GM19452 (cell line): ENCODE data around the gene CIITA.

Source experiments
- ATAC-seq: cut with Tn5 transposase; IDR thresholded peaks from one replicate; pipeline ENCODE4 v1.9.1; 2021; ENCODE audit not compliant: unreplicated experiment

The CIITA gene

DNA sequence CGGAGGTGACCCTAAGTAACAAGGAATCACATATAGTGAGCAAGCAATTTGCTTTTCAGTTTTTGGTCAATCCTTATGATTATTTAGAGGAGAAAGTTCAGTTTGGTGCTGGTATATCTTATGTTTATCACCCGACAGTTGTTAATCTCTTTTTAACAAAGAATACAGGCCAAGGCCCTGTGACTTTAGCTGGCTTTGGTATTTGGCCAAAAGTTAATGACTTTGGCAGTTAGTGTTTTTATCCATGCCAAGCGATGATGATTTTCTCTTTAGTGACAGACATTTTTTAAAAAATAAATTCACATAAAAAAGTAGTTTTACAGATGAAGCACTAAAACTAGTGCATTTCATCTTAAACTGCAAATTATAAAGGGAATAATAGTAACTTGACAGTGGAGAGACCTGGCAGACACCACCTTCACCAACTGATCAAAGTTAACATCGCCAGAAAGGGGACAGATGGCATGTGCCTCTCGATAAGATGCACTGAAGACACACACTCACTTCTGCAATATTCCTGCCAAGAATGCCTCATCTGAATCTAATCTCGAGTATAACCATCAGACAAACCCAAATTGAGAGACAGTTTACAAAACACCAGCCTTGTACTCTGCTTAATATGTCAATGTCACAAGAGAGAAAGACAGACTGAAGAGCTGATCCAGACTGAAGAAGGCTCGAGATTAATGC, 58.4 kb downstream of the CIITA start:
- ATAC-seq: no peak

DNA sequence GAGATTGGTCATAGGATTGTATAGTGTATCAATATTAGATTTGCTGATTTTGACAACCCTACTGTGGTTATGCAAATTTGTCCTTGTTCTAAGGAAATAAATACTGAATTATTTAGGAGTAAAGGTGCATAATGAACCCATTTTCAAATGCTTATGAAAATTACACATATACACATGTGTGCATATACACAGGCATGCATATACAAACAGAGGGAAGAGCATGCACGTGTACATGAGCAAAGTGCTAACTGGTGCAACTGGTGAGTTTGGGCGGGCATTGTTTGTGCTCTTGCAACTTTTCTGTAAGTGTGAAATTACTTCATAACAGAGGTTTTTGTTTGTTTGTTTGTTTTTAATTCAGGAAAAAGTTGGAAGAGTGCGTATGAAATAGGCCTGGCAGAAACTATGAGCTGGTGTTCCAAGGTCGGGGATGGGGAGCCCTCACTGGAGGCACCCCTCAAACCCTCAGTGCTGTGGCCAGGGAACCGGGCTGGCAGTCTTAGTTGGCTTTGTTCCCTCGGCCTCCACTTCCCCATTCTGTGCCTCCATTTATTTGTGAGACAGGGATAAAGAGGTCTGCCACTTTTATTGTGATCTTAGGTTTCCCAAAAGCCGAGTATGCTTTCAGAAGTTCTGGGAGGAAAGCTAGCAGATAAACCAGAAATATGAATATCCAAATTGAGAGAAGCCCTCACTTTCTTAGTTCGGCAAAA, 59.4 kb downstream of the CIITA start:
- no peak for ATAC-seq

DNA sequence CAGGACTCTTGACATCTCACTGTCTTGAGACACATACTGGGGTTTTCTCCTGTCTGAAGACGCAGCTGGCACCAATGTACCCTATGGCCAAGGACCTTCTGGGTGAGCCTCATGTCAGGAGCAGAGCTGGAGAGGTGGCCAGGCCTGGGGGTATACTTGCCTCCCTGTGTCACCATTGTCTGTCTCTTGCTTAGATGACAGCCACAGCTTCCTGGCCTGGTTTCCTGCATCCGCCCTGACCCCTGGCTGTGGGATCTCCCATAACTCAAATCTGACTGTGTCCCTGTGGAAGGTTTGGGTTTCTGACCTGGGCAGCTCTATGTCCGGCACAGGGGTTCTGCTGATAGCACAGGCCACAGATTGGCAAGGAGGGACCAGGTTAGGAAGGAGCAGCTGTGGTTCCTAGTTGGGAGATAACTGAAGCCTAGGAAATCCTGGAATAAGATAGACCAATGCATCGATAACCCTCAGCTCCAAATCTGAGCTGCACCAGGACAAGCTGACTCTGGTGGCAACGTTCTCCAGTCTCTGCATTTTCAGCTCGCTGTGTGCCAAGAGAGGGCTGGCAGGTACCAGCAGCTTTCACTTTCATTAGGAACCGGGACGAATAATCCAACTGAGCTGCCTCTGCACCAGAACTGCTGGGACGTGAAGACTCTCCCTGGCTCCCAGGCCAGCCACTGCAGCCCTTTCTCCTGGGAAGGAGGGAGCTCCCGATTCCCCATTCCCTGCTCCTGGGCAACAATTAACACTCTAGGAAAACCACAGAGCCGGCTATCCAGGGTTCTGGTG, 60.3 kb downstream of the CIITA start:
- no peak for ATAC-seq

DNA sequence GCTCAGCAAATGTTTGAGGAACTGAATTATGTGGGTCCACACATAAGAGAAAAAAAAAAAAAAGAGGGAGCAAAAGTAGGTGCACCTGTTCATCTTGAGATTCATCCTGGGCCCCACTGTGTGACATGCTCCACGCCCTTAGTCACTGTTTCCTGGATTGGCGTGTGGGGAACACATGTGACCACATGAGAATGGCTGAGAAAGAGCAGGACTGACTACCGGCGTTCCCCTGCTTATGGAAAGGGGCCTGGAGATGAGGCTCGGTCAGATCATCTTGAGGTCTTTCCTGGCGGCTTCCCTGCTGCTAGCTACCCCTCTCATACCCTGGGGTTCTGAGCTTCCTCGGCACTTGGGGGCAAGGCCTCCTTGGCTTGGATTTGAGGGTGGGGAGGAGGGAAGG, 61.3 kb downstream of the CIITA start:
- no peak for ATAC-seq

DNA sequence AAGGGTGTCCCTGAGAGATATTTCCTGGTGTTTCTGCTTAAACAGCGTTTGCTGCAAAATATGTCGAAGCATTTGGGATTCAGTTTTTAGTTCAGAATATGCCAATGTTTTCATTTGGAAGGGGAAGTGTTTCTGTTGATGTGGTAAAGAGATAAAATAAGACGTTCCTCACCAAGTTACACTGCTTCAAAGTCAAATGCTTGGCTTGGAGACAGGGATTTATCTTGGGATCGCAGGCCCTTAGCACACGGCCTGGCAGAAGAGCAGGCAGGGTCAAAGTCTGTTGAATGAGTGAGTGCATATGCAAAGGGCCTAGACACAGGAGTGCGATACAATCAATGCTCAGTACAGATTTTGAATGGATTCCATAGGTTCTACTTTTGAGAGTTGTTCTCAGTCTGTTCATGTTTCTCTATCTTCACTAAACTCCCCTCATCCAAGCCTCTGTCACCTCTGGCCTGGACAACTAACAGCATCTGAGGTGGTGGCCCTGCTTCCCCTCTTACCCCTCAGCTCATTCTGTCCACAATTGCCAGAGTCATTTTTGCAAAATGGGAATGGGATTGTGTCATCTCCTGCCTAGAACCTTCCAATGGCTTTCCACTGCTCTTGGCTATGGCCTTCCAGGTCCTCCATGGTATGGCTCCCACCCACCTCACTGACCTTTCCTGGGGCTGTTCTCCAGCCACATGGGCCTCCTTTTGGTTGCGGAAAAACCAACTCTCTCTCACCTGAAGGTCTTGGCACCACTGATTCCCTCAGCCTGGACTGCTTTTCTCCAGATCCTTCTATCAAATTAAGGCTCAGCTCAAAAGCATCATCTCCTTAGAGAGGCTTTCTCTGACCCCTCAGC, 62.0 kb downstream of the CIITA start:
- ATAC-seq: no peak

DNA sequence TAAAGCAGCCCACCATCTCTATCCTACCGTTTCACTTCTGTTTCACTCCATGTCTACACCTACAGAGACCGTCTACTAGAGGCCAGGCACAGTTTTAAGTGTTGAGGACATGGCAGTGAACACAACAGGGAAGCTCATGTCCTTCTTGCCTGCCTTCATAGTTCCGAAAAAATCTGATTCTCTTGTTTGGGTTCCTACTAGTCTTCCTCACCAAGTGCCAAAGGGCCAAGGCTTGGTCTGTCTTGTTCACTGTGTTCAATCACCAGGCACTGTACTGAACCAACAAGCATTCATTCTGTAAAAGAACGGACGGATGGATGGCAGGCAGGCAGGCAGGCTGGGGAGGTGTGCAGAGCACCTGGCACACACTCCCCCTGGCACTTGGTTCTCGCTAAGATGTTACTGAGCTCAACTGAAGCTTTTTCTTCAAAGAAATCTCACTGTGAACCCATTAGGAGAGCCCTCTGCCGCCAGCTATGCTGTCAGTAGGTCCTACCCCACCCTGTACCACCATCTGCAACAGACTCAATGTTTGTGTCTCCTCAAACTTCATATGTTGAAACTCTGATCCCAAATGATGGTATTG, 62.7 kb downstream of the CIITA start:
- no peak for ATAC-seq

DNA sequence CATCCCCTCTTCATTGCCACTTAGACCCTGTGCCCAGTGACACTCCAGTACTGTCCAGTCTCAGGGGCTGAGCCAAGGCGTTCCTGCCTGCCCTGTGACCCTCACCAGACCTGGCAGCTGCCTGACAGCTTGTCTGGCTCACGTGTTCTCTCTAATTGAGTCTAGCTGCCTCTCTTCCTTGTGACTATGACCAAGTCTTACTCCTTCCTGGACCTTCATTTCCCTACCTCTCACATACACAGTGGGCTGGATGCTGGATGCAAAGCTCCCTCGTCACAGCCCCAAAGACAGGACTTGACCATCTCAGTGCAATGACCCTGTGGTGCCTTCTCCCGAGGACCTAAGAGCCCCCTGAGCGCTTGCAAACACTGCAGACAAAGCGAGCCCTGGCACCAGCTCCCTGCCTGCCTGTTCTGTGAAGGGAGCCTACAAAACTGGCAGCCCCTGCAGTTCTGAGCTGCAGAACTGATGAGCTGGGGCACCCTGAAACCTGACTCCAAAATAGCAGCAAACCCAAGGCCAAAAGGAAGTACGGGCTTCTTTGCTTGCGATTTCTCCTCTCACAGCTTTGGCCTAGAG, 63.6 kb downstream of the CIITA start:
- no peak for ATAC-seq

DNA sequence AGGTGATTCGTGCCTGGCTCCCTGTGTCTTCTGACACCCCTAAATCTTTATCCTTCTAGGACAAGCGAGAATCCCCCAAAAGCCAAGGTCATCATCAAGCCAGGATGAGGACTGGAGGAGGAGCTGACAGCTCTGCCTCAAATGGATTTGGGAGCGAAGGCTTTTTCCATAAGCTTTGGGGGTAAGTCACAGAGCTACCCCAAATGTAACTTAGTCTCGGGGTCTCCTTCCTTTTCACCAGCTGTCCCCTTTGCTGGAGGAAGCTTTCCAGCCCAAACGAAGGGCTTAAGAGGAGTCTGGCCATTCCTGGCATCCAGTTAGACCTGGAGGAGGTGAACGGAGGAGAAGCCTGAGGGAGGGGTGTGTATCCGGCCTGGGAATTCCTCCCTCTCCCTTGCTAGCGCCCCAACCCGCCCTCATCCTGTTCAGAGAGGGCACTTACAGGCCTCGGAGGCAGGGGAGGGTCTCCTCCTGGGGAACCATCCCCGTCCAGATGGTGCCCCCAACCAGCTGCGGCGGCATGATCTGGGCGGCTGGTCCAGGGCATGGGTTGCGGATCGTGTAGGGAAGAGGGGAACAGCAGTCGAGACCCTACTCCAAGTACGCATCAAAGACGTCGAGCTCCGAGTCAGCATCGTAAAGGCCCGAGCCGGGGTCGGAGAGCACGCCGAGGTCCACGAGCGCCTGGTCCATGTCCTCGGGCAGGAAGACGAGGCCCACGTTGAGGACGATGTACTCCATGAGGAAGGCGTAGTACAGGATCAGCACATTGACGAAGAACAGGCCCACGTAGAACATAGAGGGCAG, 64.3 kb downstream of the CIITA start:
- no peak for ATAC-seq

DNA sequence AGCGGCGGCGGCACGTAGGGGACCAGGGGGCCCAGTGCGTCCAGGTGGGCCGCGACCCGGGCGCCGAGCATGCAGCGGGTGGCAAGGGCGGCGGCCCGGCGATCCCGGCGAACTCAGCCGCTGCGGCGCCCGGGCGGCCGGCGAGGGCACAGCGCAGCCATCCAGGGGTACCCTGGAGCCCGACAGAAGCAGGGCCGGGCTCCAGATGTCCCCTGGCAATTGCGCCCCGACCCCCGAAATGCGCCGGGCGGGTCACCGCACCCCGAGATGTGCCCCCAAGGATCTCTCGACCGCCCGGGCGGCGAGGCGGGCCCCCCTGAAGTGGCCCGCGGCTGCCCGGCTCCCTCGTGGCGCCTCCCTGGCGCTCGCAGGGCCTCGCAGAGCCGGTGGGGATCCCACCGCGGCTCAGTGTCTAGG, 64.9 kb downstream of the CIITA start:
- ATAC-seq: peak; percentile 10

DNA sequence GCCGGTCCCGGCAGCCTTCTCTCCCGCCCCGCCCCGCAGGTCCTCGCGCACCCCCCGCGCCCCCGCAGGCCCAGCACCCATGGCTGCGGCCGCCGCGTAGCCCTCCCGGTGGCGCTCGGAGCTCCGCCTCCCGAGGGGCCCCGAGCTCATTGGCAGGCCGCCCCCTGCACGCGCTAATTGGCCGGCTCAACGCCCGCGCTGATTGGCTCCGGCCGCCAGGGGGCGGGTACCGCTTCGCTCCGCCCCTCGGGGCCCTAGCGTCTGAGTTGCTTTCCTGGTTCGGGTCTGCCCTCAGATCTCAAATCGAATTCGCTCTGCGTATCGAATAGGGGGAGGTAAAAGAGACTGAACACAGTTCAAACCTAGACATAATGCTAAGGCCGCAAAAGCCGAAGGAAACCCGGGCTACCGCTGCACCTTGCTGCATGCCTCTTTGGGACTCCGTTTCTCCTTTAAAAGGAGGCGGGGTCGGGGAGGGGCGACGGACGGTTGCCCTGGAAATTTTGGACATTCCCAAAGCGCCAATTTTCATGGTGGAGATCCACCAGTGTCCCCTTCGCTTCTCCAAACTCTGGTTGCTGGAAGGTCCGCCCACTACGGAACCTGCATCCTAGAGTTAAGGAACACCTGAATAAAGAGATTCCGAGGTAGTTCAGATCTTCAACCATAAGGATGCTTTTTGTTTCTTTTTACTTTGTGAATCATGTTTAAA, 65.5 kb downstream of the CIITA start, which contains the start of gene DEXI:
TSS of gene DEXI (minus strand) at position 117 of the 712 bp plus-strand sequence. CDS start 463 bp downstream, outside the sequence.
- peak; percentile 64 for ATAC-seq

DNA sequence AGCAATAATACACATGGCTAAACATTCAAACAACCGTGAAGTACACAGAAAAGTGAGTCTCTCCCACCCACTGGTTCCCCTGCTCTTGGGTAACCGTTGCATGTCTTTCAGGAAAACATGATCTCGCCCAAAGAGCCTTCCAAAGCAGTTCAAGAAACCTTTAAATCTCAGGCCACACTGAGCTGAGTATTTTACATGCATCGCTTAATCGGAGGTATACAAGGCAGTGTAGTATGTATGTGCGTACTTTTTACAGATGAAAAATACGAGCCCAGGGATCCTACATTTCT, 66.0 kb downstream of the CIITA start:
- no peak for ATAC-seq

DNA sequence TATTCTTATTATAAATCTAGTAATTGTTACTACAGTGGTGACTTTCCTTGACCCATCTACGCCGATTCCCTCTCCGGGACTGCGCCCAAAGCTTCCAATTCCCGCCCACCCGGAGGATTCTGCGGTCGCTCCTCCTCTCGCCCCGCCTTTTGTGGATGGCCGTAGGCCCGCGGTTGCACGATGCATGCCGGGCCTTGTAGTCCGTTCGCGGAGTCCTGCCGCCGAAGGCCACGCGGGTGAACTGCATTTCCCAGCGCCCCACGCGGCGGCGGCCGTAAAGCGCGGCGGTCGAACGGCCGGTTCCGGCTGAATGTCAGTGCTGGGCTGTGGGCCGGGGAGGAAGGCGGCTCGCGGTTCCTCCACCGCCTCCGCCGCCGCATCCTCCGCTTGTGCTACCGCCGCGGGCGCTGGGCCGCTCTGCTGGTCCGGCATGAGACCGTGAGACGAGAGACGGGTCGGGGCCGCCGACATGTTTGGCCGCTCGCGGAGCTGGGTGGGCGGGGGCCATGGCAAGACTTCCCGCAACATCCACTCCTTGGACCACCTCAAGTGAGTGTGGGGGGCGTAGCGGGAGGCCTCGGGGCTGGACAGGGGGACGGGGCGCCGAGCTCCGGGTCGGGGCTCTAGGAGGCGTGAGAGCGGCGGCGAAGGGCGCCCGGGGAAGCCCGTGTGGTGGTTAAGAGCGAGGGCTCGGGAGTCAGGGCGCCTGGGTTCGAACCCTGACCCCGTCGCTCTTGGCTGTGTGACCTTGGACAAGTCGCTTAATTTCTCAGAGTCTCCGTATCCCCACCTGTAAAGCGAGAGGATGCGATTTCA, 67.5 kb downstream of the CIITA start, which contains the start of gene CLEC16A:
TSS of gene CLEC16A (plus strand) at position 316 of the 816 bp plus-strand sequence. CDS start at position 470, 154 bp downstream.
- ATAC-seq: peak; percentile 67

DNA sequence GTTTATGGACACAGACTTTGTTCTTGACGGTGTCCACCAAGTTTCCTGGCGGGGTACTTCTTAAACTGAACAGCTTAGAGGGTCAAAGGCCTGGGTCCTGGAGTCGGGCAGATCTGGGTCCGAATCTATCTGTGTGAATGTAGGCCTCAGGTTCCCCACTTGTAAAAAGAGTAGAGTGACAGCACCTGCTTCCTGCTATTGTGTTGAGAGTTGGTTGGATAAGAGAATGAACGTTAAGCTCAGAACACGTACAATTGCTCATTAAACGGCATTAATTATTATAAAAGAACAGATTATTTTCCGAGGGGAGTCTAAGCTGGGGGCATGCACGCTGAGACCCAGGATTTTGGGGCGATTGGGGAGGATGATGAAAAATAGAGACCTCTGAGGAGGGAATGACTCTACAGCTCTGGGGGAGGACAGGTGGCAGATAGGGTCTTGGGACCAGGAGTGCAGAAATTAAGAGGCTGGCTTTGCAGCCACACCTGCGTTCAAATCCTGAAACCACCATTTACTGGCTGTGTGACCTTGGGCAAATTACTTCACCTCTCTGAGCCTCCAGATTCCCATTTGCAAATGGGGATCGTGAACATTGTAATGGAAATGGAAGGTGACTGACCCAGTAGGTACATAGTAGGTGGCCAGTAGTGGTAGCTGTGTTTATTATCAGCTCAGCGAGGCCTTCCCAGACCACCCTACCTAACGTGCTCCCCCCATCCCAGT, 68.2 kb downstream of the CIITA start:
- ATAC-seq: no peak

DNA sequence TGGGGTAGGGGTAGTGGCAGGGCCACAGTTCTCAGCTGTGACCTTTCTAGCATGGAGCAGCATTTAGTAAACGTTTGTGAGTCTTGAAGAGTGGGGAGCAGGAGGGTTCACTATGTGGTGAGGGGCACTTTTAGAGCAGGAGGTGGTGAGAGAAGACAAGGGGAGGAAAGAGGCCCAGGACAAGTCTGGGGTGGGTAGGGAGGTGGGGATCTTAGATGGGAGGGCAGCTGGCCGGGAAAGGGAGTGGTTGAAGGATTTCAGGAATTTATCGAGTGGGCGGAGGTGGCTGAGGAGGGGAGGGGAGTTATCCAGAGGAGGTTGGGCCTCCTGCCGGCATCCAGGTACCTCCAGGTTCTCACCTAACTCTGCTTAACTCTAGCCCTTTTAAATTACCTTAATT, 69.3 kb downstream of the CIITA start:
- no peak for ATAC-seq

DNA sequence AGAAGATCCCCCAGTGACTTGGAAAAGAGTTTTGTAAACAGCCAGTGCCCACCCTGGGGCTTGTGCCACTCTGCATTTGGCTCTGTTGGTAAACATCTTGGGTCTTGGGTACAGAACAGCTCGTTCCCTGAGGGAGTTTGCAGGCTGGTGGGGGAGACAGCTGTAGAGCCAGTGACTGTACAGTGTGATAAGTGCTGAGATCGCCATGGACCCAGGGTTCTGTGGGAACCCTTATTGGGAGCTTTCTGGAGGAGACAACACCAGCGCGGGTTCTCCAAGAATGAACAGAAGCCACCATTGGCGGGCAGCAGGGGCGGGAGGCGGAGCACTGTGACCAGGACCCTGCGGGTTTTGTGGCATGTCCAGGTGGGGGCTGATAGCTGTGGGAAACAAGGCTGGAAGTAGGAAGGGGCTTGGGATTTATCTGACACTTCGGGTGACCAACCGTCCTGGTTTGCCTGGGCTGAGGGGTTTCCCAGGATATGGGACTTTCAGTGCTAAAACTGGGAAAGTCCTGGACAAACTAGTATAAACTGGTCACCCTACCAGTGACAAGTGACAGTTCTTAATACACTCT, 70.3 kb downstream of the CIITA start:
- no peak for ATAC-seq

DNA sequence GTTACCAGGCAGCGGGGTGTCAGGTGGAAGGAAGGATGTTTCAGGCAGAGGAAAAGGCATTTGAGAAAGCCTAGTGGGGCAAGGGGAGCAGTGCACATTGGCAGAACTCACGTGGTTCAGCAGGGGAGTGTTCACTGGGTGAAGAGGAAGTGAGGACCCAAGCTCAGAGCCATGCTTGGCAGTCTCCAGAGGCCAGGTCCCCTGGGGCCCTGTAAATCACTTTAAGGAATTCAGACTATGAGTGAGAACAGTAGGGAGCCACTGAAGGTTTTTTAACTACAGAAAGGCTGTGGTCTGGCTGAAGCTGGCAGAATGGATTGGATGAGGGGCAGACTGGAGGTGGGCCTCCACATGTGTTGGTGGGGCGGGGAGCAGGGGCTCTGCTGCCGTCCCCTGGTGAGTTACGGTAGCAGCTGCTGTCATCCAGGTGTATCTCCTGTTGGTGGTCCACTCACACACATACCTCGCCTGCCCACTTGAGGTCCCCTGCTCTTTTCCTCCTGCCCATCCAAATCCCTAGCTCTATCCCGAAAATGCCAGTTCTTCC, 72.5 kb downstream of the CIITA start:
- ATAC-seq: peak; percentile 65

DNA sequence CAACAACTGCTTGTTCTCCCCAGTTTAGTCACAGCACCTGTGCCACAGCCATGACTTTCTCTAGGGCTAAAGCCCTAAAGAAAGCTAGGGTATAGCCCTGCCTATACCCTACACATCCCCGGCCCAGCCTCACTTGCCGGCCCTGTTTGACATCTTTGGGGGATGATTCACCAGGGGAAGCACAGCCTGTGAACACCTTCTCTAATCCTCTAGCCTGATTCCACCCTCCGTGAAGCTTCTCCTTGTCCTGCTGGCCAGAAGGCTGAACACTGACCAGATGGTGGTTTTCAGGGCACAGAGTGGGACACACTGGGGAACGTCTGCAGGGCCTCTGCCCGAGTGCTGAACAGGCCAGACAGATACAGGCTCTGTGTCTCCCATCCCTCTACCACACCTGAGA, 73.4 kb downstream of the CIITA start:
- ATAC-seq: no peak
